Head of caudate nucleus (tissue), 42 donors: Measurements from ENCODE around the gene ENDOD1.

Experiments used
- DNase-seq, 42 donors: peaks; one replicate each; pipeline versions ENCODE4 v3.0.0 to v3.0.0-alpha.2; 2020 to 2021; ENCODE audit warnings: mixed read lengths in 7 of 42
- intact Hi-C: fragments of 100-400 bp; cut with DNase I; formaldehyde crosslinking; loops from one replicate; pipeline ENCODE4 v1.15.0; 2022

The ENDOD1 gene

DNA sequence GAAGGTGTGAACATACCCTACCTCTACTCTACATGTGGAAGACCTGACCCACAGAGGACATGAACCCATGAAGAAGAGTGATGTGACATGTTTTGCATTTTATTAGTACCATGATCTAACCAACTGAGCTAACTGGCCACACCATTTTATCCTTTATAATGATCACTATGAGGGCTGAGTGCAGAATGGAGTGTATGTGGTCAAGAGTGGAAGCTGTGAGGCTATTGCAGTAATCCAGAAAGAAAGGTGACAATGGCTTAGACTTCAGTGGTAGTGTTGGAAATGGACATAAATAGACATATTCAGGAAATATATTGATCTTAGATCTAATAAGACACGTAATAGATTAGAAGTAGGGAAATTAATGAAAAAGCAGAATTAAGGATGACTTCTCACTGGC, 19.2 kb upstream of the ENDOD1 start:
- DNase-seq = no peak
- intact Hi-C loops = loop anchor here (10.0 kb wide), 1 partner anchor 694 kb away; no protein-coding TSS in a partner anchor

- intact Hi-C loops = loop anchor here (10.0 kb wide), 1 partner anchor 692 kb away; no protein-coding TSS in a partner anchor
- no peak for DNase-seq
Measured at GRCh38 chr11:95072948-95073347, 16.7 kb upstream of the ENDOD1 start.

- peak in 28 of 42 donors; percentile 33 to 82 (median 54) for DNase-seq
- intact Hi-C loops = loop anchor here (10.0 kb wide), 1 partner anchor 690 kb away; no protein-coding TSS in a partner anchor
Measured at GRCh38 chr11:95074792-95075563, 14.7 kb upstream of the ENDOD1 start.

DNA sequence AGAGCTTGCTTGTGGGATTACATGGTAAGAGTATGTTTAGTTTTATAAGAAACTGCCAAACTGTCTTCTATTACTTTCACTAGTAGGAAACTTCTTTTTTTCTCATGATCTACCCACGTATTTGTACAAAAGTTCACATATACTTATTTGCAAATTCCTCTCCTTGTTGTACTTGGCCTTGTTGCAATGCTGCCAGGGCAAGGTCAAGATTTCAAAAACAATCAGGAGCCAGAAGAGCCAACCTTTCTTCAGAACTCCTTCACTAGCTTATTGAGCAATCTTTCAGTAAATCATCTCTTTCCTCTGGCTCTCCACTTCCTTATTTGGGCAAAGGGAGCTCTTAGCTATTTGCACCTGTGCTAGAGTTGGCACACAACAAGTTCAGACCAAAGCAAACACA, 13.2 kb upstream of the ENDOD1 start:
- intact Hi-C loops = loop anchor here (10.0 kb wide), 1 partner anchor 688 kb away; no protein-coding TSS in a partner anchor
- no peak for DNase-seq

DNA sequence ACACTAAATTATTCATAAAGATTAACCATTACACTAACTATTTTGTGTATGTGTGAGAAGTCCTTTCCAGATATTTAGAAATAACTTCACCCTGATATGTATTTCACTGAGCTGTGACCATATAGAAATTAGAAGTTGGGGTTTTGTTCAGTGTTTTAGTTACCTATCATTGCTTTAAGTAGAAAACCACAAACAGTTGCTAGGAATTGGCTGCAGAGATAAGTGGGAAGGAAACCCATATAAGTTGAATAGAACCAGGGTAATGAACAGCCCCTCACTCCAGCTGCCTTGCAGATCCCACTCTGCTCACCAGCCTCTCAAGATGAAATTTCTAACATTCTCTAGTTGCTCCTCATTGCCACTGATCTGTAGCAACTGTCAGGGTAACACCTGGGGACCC, 12.7 kb upstream of the ENDOD1 start:
- DNase-seq = no peak
- intact Hi-C loops = loop anchor here (10.0 kb wide), 1 partner anchor 688 kb away; no protein-coding TSS in a partner anchor

DNA sequence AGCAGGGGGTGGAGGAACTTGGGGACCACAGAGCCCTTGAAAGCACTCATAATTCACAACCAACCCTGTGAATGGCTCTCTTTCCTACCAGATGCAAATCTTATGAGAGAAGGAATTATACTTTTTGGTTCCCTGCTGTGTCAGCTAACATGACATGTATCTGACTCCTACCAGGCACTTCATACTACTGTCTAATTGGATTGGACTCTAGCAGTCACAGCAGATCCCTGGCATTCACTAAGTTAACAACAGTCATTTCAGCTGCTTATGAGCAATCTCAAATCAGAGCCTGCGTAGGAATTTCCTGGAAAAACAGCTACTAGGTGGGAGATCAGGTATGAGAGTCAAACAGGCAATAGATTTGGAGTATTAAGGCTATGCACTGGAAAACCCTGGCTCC, 11.1 kb upstream of the ENDOD1 start:
- peak in 1 of 42 donors; percentile 44 for DNase-seq
- intact Hi-C loops = loop anchor here (10.0 kb wide), 1 partner anchor 686 kb away; no protein-coding TSS in a partner anchor

- intact Hi-C loops = no loop called here
- DNase-seq = peak in 1 of 42 donors; percentile 25
Measured at GRCh38 chr11:95081010-95081409, 8.6 kb upstream of the ENDOD1 start.

- intact Hi-C loops = no loop called here
- peak in 41 of 42 donors; percentile 40 to 89 (median 73) for DNase-seq
Measured at GRCh38 chr11:95081412-95081811, 8.2 kb upstream of the ENDOD1 start.

- DNase-seq = peak in 25 of 42 donors; percentile 29 to 82 (median 53)
- intact Hi-C loops = no loop called here
Measured at GRCh38 chr11:95082576-95083001, 7.1 kb upstream of the ENDOD1 start.

- intact Hi-C loops = no loop called here
- DNase-seq = peak in 8 of 42 donors; percentile 22 to 73 (median 52)
Measured at GRCh38 chr11:95084509-95084908, 5.1 kb upstream of the ENDOD1 start.

DNA sequence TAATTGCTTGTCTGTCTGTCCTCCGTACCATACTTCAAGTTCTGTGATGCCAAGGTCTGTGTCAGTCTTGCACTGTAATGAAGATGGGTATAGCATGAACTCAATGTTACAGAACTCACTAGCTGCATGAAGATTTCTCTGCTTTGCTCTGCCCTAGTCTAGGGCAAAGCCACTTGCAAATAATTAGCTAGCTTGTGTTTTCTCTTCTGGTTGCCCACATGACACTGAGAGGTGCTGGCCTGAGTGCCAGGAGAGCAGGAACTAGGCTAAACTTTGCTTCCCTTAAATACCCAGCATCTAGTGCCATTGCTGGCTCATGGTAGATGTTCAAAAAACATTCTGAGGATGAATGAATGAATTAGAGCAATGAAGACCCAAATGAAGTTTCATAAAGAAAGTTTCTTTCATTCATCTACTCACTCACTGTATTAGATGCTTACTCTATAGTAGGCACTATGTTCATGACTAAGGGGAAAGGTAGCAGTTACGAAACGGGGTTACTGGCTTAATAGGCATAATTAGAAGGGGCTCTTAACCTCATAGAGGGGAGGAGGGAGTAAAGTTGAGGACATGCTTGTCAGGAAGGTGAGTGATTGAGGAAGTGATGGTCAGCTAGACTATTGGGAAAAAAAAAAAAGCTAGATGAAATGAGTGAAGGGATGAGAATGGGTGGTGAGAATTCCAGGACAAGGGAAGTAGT, 4.4 kb upstream of the ENDOD1 start:
- DNase-seq = peak in 1 of 42 donors; percentile 38
- intact Hi-C loops = no loop called here

DNA sequence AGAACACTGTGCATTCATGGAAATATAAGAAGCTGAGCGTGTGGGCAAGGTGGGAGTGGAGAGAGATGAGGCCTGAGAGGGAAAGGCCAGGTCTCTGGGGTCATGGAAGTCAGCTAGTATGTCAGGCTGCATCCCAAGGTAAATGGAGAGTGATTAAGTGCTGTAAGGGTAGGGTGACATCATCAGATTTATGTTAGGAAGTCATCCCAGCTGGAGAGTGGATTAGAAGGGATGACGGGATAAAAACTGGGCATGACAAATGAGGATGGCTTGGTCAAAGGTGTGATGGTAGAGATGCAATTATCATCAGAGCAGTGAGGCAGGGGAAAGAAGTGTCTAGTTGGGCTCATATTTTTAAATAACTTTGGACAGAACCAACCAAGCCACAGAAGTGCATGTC, 3.5 kb upstream of the ENDOD1 start:
- no peak for DNase-seq
- intact Hi-C loops = no loop called here

DNA sequence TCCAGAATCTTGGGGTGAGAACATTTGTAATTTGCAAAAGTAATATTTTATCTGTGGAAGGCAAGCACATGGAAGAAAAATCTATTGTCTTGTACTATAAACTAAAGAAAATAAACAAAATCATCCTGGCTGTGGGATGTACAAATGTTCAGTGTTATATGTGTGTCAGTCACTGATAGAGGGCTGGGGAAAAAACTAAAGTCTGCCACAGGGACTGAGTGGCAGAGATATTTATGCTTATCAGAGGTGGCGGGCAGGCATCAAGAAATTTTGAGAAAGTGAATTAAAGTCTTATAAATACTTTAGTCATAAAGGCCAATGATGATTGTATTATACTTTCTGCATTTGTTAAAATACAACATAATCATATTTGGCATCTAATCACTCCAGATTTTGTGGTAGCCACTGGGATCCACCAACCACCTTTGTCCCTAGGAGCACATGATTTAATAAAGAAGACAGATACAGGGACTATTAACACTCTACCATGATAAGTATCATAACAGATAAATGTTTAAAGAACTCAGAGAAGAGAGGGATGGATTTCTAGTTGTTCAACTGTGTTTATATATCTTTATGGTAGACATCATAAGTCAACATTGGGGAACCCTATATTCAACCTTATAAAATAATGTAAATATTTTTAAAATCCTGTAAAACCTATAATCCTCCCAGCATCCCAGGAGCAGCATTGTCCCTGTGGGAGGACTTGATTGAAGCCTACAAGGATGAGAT, 2.6 kb upstream of the ENDOD1 start:
- DNase-seq = peak in 1 of 42 donors; percentile 29
- intact Hi-C loops = no loop called here

GRCh38 chr11:95088946-95089619, 563 bp upstream of the ENDOD1 start:
- peak in 1 of 42 donors; percentile 55 for DNase-seq
- intact Hi-C loops = no loop called here

DNA sequence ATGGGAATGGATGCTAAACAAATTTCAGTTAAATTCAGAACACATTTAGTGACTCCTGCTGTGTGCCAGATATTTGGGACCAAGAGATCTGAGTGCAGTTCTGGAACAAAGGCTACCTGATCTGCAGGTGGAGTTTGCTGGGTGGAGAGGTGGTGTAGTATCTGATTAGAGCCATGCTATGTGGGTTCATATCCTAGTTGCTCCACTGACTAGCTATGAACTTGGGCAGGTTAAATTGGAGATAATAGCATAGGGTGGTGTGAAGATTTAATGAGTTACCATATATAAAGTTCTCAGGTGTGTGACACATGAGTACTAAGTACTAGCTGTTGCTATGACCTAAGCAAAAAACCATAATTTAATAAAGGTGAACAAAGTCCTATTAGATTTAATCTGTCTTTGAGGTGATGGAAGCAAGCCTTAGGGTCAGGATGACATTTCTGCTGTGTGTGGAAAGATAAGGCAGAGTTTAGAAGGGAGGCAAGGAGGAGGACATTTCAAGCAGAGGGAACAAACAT, 2.1 kb downstream of the ENDOD1 start:
- intact Hi-C loops = no loop called here
- DNase-seq = peak in 1 of 42 donors; percentile 24

GRCh38 chr11:95092549-95093324, 3.1 kb downstream of the ENDOD1 start:
- intact Hi-C loops = no loop called here
- DNase-seq = peak in 2 of 42 donors; percentile 53

- DNase-seq = peak in 1 of 42 donors; percentile 43
- intact Hi-C loops = no loop called here
Measured at GRCh38 chr11:95093548-95093947, 3.9 kb downstream of the ENDOD1 start.
